Endodermal cell (in vitro differentiated cells): ENCODE results near the gene BMPR1B. TPM values are rescaled to one million over a fixed set of nuclear protein-coding genes. Genes with fewer than 3 reads are reported as not detected.

Experiments used
- DNase-seq: peaks from one replicate; pipeline ENCODE4 v3.0.0-alpha.2; 2017
- H3K27ac ChIP-seq: 2 replicates; pipeline ENCODE4 v1.5.1; 2013; ENCODE audit warnings: mild to moderate bottlenecking, low read depth, low read length, moderate library complexity
- H3K27me3 ChIP-seq: 2 replicates; pipeline ENCODE4 v1.6.1; 2013; ENCODE audit warnings: mild to moderate bottlenecking, low read length, moderate library complexity; ENCODE audit not compliant: insufficient read depth, control insufficient read depth, poor library complexity, severe bottlenecking
- H3K36me3 ChIP-seq: 2 replicates; pipeline ENCODE4 v1.7.0; 2013; ENCODE audit warnings: mild to moderate bottlenecking, low read length, moderate library complexity; ENCODE audit not compliant: control insufficient read depth, insufficient read depth
- H3K4me1 ChIP-seq: one replicate; pipeline ENCODE4 v1.7.0; 2013; ENCODE audit warnings: low read length; ENCODE audit not compliant: control insufficient read depth, insufficient read depth
- H3K4me3 ChIP-seq: 2 replicates; pipeline ENCODE4 v1.5.1; 2013; ENCODE audit warnings: mild to moderate bottlenecking, low read length, moderate library complexity
- H3K9ac ChIP-seq: 2 replicates; pipeline ENCODE4 v1.6.1; 2013; ENCODE audit warnings: mild to moderate bottlenecking, low read length, moderate library complexity; ENCODE audit not compliant: poor library complexity, severe bottlenecking; ENCODE audit errors: extremely low read depth
- H3K9me3 ChIP-seq: 2 replicates; pipeline ENCODE4 v1.6.1; 2013; ENCODE audit warnings: mild to moderate bottlenecking, low read length, moderate library complexity; ENCODE audit not compliant: control insufficient read depth
- H3K27ac Mint-ChIP-seq: 2 replicates; pipeline ENCODE4 v1.8.0; 2020; ENCODE audit warnings: mixed read lengths
- H3K27me3 Mint-ChIP-seq: 2 replicates; pipeline ENCODE4 v1.8.0; 2021; ENCODE audit warnings: mild to moderate bottlenecking, mixed read lengths; ENCODE audit not compliant: insufficient read depth
- H3K36me3 Mint-ChIP-seq: 2 replicates; pipeline ENCODE4 v1.8.0; 2020; ENCODE audit warnings: low read depth, mixed read lengths
- H3K4me1 Mint-ChIP-seq: 2 replicates; pipeline ENCODE4 v1.8.0; 2020; ENCODE audit warnings: mixed read lengths
- H3K4me3 Mint-ChIP-seq: 2 replicates; pipeline ENCODE4 v1.8.0; 2020; ENCODE audit warnings: mild to moderate bottlenecking, moderate library complexity, mixed read lengths
- H3K9me3 Mint-ChIP-seq: 2 replicates; pipeline ENCODE4 v1.8.0; 2020; ENCODE audit warnings: mild to moderate bottlenecking, mixed read lengths
- WGBS, 2 experiments: methylation state at CpG; one replicate each; pipeline versions ENCODE4 v1.1.5 to v1.1.7; 2013; ENCODE audit warnings: missing lambda C conversion rate in 2 of 2, mixed read lengths in 1 of 2; ENCODE audit not compliant: insufficient coverage in 1 of 2, insufficient read length in 1 of 2; 5-methylcytosine and 5-hydroxymethylcytosine counted together
- total RNA-seq, 2 donors: library from RNA; stranded (reverse); fragmentation: NEBNext Ultra II Directional in 1 of 2; extraction: Animal tissue kit (Norgen Biotek cat#: 25700) in 1 of 2; gene quantifications; 2 replicates in 1 of 2; 3 replicates in 1 of 2; pipeline ENCODE4 v1.2.1, GENCODE V29; 2021
- TF ChIP-seq, protein P1 (sequence below): fragments of 200-600 bp; sonication (generic); conservative IDR thresholded peaks from 2 replicates; pipeline ENCODE4 v1.5.0; 2021; ENCODE audit warnings: antibody characterized with exemption, mild to moderate bottlenecking

Gene BMPR1B
- total RNA-seq, 2 donors from 2014 or later: 2.8 to 3.6 TPM

DNA sequence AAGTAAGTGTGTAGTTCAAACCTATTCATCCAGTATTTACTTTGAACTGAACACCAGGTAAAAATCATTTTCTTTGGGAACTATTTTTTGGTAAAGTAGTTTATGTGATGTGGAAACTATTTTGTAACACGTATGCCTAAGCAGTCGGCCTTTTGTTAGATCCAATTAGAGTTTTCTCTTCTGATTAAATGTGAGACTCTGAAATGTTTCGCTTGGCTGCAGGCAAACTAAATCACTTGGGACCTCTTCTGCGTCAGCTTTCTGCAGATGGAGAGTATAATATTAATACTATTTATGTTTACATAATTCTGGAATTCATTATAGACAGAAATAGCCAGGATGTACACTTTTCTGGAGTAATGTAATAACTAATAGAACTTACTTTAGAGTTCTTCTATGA is 46.9 kb downstream of the BMPR1B start:
- TF ChIP-seq, protein P1, sequence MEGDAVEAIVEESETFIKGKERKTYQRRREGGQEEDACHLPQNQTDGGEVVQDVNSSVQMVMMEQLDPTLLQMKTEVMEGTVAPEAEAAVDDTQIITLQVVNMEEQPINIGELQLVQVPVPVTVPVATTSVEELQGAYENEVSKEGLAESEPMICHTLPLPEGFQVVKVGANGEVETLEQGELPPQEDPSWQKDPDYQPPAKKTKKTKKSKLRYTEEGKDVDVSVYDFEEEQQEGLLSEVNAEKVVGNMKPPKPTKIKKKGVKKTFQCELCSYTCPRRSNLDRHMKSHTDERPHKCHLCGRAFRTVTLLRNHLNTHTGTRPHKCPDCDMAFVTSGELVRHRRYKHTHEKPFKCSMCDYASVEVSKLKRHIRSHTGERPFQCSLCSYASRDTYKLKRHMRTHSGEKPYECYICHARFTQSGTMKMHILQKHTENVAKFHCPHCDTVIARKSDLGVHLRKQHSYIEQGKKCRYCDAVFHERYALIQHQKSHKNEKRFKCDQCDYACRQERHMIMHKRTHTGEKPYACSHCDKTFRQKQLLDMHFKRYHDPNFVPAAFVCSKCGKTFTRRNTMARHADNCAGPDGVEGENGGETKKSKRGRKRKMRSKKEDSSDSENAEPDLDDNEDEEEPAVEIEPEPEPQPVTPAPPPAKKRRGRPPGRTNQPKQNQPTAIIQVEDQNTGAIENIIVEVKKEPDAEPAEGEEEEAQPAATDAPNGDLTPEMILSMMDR: no peak
- no peaks in the 10 kb centered on the region for H3K27me3 ChIP-seq

DNA sequence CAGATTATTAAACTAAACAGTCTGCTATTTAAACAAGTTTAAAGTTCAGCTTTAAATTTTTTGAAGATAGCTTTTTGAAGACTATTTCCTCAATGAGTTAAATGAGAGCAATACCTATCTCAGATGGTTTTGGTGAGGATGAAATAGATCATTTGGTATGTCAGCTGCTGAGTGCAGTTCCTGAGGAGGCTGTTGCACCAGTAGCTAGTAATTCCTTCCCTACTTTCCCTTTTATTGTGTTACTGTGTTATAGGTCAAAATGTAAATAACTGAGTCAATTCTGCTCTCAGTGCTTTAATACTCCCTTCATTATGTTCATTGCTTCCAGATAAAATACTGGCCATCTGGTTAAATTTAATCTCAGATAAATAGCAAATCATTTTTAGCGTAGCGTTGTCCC is 48.6 kb downstream of the BMPR1B start:
- H3K36me3 Mint-ChIP-seq: no peaks in the 10 kb centered on the region
- H3K27ac ChIP-seq: no peak overlapping the region
- DNase-seq: no peak
- no peaks in the 10 kb centered on the region for H3K27me3 Mint-ChIP-seq
- H3K4me1 ChIP-seq: no peaks in the 10 kb centered on the region
- no peak overlapping the region for H3K9ac ChIP-seq
- no peaks in the 10 kb centered on the region for H3K9me3 Mint-ChIP-seq
- H3K9me3 ChIP-seq: no peaks in the 10 kb centered on the region
- H3K4me3 ChIP-seq: no peak overlapping the region
- no peaks in the 10 kb centered on the region for H3K36me3 ChIP-seq
- peaks cover 15% of the 10 kb centered on the region for H3K4me1 Mint-ChIP-seq
- H3K4me3 Mint-ChIP-seq: no peak overlapping the region
- H3K27me3 ChIP-seq: no peaks in the 10 kb centered on the region
- WGBS, 2 experiments: 100% methylated on average over 2 of the region's 2 CpGs; no CpG with 5 or more reads in 1 of the 2 experiments
- TF ChIP-seq, protein P1: no peak
- no peak overlapping the region for H3K27ac Mint-ChIP-seq

More for the DNA sequence above, 46.9 kb downstream of the BMPR1B start:
- no peak overlapping the region for H3K4me3 Mint-ChIP-seq
- no peaks in the 10 kb centered on the region for H3K9me3 Mint-ChIP-seq
- Histone ChIP-seq H3K4me3 (no peak overlapping the region), H3K4me1 (no peaks in the 10 kb centered on the region), H3K9me3 (no peaks in the 10 kb centered on the region), H3K27ac (no peak overlapping the region), H3K36me3 (no peaks in the 10 kb centered on the region), H3K9ac (no peak overlapping the region)
- no peaks in the 10 kb centered on the region for H3K36me3 Mint-ChIP-seq
- no peaks in the 10 kb centered on the region for H3K27me3 Mint-ChIP-seq
- no peak for DNase-seq
- no peak overlapping the region for H3K27ac Mint-ChIP-seq
- peaks cover 15% of the 10 kb centered on the region for H3K4me1 Mint-ChIP-seq
- 93 to 94% methylated on average over 2 to 3 of the region's 4 CpGs for WGBS, 2 experiments

DNA sequence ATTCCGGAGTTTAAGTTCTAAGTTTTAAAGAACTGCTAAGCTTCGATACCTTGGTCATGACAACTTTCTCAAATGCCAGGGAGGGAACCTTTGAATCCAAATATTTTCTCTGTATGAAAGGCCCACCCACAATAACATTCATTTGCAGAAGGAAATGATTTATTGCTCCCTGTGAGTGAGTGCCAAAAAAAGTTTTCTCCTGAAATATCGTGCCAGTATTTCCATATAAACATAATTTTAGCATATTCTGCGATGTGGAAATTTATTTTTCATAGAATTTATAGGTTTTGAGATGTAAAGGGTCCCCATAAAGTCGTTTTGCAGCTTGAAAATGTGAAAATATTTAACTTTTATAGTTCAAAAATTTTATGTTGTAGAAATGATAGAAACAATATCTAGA is 53.9 kb downstream of the BMPR1B start:
- no peak overlapping the region for H3K9ac ChIP-seq
- no peak overlapping the region for H3K27ac ChIP-seq
- Mint-ChIP-seq H3K9me3 (no peaks in the 10 kb centered on the region), H3K36me3 (no peaks in the 10 kb centered on the region), H3K4me3 (no peak overlapping the region), H3K4me1 (peaks cover 22% of the 10 kb centered on the region), H3K27me3 (no peaks in the 10 kb centered on the region), H3K27ac (no peak overlapping the region)
- H3K9me3 ChIP-seq: no peaks in the 10 kb centered on the region
- DNase-seq: no peak
- H3K4me3 ChIP-seq: no peak overlapping the region
- H3K4me1 ChIP-seq: no peaks in the 10 kb centered on the region
- WGBS, 2 experiments: 81 to 89% methylated on average over 3 to 5 of the region's 5 CpGs
- no peaks in the 10 kb centered on the region for H3K27me3 ChIP-seq
- TF ChIP-seq, protein P1: no peak
- H3K36me3 ChIP-seq: no peaks in the 10 kb centered on the region
